GDM1 (cell line): ENCODE measurements around the gene BATF2.

Experiments used
- DNase-seq: peaks from one replicate; lab custom pipeline; 2025; lab: John Stamatoyannopoulos, UW

BATF2 gene

DNA sequence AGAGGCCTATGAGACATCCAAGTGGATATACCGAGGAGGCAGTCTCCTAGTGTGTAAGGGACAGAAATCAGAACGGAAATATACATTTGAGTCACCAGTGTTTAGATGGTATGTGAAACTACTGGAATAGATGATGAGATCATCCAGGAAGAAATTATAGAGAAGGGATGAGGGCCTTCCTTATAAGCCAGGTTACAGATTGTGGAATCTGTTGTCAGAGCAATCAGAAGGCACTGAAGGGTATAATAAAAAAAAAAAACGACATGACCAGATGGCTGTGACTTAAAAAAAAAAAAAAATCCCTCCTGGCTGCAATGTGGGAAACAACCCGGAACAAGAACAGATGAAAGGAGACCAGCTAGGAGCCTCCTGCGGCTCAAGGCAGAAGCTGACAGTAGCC is 27.6 kb downstream of the BATF2 start:
- no peak for DNase-seq

DNA sequence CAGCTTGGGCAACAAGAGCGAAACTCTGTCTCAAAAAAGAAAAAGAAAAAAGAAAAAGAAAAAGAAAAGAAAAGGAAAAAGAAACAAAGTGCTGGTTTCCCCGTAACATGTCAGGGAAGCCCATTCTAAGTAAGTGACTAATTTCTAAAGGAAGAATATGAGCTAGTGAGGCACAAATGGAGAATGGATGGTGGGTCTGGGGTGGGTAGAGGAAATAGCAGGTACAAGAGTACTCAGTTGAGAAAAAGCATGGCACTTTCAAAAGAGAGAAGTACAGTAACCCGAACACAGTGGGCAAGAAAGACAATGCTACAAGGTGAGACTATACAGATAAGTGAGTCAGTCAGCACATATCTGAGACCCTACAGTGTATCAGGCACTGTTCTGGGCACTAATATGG is 29.4 kb downstream of the BATF2 start:
- no peak for DNase-seq

GRCh38 chr11:64963072-64963631 is 33.6 kb downstream of the BATF2 start:
- no peak for DNase-seq

- DNase-seq = no peak
Measured at GRCh38 chr11:64960719-64961118, 36.1 kb downstream of the BATF2 start.

DNA sequence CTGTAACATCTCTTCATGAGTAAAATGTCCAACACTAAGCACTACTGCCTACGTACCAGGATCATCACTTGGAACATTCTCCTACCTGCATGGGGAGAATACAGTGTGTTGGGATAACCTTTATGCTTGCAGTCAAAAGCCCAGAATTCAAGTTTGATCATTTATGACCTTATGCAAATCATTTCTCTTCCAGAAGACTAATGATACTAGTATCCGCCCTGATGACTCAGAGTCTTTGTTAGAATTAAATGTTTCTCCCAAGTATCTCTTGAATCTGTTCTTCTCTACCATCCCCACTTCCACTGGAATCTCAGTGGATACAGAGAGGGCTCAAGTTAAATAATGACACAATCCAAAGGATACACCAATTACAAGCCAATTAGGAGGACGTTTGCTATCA is 37.3 kb downstream of the BATF2 start:
- no peak for DNase-seq

DNA sequence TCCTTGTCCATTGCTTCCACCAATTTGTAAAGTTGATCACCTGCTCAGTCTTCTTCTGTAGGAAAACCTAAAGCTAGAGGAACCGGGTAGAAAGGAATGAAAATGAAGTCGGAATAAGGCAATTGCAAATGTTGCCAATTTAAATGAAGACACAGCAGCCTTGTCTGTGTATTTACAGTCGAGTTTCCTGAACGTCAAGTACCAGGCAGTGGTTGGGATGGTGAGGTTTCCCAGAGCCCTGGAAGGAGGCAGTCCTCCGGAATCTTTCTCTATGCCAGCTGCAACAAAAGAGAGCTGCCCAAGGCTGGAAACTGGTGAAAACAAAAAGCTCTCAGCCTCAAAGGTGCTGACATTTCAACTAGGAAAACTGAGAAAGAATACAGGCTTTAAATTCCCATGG is 42.6 kb downstream of the BATF2 start:
- DNase-seq = no peak

DNA sequence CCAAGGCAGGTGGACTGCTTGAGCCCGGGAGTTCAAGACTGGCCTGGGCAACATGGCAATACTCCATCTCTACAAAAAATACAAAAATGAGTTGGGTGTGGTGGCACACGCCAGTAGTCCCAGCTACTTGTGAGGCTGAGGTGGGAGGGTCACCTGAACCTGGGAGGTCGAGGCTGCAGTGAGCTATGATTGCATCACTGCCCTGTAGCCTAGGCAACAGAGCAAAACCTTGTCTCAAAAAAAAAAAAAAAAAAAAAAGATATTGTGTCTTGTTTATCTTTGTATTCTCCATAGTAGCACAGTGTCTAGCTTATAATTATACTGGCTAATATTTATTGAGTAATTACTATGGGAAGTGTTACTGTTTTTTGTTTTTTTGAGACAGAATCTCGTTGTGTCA is 45.2 kb downstream of the BATF2 start:
- no peak for DNase-seq

GRCh38 chr11:64947208-64947814 is 49.5 kb downstream of the BATF2 start:
- DNase-seq = no peak
